CD4-positive, alpha-beta T cell treated with Interleukin-21 for 1 hour (primary cell): ENCODE results near the gene AGAP1.
"Not testable (repeated sequence)": the region's sequence is repeated elsewhere in the genome, so short reads cannot be mapped to it uniquely, and the experiment has no call there.

Experiments used
- DNase-seq: peaks from one replicate; pipeline ENCODE4 v3.0.0-alpha.2; 2020

AGAP1 gene

DNA sequence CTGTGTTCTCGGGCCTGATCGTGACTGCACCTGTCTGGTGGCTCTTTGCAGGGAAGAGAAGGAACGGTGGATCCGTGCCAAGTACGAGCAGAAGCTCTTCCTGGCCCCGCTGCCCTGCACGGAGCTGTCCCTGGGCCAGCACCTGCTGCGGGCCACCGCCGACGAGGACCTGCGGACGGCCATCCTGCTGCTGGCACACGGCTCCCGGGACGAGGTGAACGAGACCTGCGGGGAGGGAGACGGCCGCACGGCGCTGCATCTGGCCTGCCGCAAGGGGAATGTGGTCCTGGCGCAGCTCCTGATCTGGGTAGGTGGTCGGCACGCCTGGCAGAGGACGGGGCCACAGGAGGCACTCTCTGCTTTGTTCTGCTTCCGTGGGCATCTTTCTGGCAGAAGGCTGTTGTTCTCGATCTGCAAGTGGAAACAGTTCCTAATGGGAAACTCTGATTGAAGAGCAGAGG lies 626.3 kb downstream of the AGAP1 start:
- DNase-seq, result no peak

DNA sequence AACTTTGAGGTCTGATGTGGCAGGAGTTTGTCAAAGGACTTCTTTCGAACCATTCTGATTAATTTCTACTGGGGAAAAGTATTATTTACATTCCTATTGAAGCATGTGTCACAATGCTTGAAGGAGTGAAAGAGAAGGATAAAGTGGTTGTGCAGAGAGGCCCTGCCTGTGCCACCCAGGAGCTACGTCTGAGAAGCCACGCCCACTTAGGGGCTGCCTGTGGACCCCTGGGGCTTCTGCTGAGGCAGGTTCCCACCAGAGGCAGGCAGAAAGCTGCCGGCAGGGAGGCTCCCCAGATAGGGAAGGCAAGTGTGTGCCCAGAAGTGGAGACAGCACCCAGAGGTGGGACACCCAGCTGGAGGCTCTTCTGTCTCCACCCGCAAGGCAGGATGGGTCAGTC lies 627.0 kb downstream of the AGAP1 start:
- no peak for DNase-seq

DNA sequence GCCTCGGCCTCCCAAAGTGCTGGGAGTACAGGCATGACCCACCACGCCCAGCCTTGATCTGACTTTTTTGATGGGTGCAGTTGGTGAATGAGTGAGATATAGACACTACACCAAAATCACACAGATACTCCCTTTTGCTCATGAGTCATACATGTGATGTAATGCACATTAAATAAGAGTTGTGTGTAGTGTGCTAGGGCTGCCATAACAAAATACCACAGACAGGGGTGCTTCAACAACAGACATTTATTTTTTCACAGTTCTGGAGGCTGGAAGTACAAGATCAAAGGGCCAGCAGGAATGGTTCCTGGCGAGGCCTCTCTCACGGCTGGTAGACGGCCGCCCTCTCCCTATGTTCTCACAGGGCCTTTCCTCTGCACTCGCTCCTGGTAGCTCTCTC lies 627.7 kb downstream of the AGAP1 start:
- DNase-seq, result no peak

DNA sequence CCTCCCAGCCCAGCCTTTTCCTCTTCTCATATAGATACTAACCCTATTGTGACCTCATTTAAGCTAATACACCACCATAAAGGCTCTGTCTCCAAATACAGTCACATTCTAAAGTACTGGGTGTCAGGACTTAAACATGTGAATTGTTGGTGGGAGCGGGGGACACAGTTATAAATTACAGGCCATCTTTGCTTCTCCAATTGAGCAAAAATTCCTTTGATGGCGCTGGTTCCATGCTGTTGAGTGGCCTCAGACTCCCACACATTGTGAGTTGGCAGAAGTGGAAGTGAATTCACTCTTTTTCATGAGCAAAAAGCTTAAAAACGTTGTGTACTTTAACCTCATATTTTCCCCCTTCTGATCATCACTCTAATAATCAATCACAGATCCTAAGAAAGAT lies 628.4 kb downstream of the AGAP1 start:
- DNase-seq, result no peak

DNA sequence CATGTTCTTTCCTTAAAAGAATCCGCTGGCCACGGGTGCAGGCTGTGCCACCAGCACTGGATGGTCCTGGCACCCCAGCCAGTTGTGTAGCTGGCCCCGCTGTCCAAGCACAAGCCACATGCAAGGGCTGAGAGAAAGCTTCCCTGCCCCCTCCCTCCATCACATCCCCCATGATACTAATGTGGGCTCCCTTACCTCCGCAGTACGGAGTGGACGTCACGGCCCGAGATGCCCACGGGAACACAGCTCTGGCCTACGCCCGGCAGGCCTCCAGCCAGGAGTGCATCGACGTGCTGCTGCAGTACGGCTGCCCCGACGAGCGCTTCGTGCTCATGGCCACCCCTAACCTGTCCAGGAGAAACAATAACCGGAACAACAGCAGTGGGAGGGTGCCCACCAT lies 629.9 kb downstream of the AGAP1 start:
- no peak for DNase-seq

DNA sequence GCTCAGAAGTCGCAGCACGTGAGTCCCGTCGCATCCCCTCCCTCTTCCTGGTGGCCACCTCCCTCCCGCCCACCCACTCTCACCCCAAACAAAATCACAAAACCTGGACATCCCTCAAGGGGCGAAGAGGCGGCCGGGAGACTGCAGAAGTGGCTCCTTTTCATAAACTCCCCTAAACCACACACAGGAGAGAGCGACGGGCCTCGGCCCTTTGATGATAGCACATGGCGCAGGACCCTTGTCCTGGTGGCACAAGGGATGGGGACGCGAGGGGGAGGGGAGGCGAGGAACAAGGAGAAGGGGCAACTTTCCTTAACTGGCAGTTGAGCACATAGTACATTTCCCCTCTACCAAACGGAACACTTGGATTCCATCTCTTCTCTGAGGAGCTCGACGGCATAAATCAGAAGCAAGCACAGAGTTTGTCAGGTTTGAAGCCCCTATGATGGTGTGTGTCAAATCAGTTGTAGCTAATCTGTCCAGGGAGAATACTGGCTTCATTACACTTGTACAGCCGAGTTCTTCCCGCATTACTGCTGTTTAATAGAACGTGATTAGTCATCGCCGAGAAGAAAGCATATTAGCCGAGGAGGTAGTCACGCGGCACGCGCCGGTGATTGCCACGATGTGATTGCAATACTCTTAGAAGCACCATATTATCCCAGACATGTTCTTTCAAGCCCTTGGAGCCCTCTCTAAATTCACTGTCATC lies 630.5 kb downstream of the AGAP1 start:
- no peak for DNase-seq

DNA sequence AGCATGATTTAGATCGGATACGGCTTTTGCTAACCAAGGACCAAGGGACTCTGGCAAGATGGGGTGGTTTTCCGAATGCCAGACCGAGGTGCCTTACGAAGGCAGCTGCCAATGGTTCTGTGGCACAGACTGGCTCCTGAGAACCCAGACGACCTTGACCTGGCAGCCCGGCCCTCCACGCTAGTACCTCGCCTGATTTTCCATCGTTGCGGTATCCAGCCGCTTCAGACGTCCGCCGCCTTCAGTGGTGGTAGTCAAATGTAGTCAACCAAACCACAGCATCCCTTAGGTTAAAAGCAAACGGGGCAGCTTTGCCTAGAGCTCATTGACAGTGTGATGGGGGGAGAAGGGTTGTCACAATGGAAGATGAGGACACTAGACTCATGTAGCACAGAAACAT lies 631.7 kb downstream of the AGAP1 start:
- no peak for DNase-seq

DNA sequence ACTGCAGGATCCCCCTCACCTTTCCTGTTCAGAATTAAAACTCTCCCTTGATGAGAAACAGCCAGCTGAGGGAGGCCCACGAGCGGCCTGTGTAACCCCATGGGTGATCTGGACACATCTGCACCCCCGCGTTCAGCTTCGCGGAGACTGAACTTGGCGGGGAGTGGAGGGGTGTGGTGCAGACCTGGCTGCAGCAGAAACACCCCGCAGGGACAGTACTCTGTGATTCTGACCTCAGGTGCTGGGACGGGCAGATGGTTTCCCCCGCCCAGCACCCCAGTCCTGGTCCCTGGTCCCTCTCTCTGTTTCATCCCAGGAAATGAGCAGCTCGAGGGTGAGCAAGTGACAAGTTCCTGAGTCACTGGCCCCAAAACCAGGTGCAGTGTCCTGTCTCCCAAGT lies 633.2 kb downstream of the AGAP1 start:
- no peak for DNase-seq

DNA sequence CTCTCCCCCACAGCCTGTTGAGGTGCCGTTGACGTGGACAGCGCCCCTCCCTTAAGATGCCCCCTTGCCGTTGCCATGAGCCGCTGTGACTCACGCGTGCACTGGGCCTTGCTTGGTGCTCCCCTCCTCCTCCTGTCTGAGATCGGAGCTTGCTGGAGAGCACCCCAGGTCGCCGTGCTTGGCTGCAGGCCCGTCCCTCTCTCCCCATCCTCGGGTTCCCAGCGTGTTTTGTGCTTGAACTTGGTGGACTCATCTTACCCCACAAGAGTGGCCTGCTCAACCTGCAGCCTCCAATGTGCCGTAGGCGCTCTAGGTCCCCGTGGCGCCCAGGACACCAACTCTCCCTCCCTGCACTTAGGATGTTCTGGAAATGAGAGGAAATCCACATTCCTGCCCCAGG lies 634.5 kb downstream of the AGAP1 start:
- DNase-seq, result no peak

DNA sequence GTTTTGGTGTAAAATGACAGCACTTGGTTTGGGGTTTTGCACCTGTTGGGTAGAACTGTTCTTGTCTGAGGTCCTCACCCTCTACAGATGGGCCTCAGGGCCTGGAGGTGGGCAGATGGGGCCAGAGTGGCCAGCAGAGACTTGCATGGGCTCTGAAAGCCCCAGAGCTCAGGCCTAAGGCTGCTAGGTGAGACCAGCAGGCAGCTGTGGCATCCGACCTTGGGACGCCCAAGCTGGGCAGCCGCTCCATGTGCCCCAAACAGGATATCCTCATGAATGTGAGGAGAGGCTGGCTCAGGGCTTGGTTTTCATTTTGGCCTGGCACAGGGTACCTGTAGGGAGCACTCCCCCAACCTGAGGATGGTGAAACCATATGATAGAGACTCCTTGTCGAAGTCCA lies 636.1 kb downstream of the AGAP1 start:
- DNase-seq, result no peak

DNA sequence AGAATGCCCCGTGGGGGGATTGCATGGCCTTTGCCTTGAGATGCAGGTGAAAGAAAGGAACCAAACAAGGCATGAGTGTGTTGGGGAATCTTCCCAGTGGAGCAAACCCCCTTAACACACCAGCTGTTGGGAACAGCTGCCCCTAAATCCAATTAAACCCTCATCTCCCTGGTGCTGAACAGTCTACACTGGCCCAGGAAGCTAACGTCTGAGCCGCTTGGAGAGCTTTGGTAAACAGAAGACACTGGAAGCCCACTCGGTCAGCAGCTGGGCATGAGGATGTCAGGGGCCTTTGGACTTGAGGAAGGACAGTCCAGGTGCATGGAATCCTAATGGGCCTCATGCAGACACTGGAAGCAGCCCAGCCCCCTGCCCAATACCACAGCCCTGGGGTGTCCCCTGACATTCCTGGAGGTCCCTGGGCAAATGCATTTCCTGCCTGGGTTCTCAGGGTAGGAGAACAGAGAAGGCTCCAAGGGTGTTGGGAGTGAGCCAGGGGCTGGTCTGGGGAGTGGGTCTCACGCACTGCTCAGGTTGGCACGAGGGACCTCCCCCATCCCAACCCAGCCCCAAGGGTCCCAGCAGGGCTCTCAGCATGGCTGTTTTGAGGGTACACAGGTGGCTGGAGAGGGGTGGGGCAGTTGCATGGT lies 636.6 kb downstream of the AGAP1 start:
- DNase-seq, result no peak

DNA sequence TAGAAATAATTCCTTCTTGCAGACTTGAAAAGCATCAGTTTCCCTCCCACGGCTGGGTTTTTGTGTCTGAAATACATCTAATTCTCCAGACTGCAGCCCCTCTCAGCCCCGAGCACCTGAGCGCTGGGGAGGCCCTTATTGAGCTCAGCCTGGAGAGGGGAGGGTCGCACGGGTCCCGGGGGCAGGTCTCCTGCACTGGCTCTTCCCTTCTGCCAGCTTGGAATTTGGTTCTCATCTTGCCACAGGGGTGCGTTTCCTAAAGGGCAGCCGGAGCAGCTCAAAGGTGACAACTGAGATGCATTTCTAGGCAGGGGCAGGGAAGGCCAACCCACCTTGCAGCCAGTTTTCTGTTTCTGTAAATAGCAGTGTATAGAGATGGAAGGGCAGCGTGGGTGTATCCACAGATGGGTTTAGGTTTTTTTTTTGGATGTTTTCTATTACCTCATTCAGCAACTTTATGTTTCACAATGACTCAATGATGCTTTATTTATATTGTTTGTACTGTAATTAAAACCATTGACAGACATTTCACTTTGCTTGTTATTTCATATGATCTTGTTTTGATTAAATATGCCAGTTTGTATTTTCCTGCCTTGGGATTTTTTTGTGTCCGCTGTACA lies 637.3 kb downstream of the AGAP1 start:
- DNase-seq, result no peak

DNA sequence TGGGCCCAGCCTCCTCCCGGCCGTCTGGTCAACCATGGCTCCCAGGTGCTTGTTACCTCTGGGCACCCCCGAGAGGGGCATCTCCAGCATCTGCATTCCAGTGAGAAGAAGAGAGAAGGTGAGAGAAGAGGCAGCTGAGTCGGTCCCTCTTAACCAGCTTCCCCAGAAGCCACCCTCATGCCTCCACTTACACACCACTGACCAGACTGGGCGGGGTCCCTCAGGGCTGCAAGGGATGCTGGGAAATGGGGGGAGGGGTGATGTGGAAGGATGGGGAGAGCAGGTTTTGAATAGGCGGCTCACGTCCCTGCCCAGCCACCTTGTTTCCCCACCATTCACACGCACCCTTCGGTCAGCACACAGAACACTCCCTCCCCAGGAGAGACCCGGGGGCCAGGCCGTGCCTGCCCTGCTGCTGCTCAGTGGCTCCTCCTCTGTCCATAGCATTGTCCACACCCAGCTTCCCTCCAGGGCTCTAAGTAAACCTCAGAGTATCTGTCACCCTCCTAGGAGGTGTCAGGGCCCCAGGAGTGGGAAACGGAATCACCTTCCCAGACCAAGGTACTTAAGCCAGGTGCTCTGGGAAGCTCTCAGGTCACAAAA lies 639.7 kb downstream of the AGAP1 start:
- DNase-seq, result no peak

DNA sequence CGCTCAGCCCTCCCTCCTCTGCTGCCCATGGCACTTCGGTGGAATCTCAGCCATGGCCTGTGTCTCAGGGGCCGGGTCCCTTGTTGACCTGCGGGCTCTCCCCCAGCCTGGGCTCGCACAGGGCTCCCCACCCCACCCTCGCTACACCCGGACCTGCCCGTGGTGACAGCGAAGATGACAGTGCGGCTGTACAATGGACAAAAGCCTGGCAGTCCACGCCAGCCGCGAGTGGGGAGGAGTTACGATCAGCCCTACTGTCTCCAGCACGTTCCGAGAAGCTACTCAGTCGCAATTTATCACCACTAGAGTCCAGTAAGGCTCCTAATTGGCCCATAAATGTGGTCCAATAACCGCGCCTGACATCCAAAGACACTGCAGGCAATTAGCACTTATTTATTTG lies 642.7 kb downstream of the AGAP1 start:
- no peak for DNase-seq

DNA sequence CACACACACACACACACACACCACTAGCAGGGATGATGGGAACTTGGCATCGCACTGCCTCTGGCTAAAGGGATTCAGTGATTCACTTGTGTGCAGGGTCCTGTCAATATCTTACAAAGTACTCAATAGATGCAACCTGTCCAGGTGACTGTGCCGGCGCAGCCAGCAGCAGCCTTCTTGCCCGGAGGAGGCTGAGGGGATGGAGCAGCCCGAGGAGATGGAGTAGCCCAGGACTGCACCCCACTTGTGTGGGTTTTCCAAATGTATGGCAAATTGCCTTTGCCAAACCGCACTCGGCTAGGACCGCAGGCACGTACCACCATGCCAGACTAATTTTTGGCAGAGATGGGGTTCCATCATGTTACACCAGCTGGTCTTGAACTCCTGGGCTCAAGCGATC lies 643.2 kb downstream of the AGAP1 start:
- DNase-seq, result no peak

DNA sequence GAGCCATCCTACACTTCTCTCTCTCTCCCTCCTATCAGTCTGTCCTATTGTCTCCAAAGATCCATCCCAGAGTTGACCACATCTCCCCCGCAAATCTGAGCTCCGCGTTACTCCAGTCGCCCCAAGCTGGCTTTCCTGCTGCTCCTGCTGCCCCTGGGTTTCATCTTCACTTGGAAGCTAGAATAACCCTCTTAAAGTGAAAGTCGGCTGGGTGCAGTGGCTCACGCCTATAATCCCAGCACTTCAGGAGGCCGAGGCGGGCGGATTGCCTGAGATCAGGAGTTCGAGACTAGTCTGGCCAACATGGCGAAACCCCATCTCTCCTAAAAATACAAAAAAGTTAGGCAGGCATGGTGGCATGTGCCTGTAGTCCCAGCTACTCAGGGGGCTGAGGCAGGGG lies 647.8 kb downstream of the AGAP1 start:
- DNase-seq, result not testable (repeated sequence)

DNA sequence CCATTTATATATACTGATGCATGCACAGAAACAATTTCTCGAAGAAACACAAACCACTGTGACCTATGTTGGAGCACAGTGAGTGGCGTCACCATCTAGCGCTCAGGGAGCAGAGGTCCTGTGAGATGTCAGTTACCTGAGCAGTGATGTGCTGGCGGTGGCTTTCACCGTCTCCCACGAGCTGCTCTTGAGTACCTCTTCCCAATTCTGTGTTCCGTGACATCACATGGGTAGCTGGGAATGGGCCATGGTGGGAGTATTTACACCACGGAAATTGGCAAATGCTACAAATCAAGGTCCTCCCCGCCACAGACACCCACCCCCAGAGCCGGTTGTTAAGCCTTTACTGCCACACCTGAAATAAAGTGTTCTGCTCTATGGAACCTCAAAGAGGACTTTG lies 650.0 kb downstream of the AGAP1 start:
- no peak for DNase-seq

DNA sequence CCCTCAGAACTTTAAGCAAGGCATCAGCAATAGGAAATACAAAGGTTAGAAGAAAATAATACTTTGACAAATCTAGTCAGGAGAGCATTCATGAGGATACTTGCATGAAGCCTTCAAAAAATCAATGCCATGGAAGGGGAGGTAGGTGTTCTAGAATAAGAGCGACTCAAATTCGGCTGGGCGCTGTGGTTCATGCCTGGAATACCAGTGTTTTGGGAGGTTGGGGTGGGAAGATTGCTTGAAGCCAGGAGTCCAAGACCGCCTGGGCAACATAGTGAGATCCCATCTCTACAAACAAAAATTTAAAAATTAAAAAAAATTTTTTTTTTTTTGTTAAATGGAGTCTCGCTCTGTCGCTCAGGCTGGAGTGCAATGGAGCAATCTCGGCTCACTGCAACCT lies 652.6 kb downstream of the AGAP1 start:
- no peak for DNase-seq

DNA sequence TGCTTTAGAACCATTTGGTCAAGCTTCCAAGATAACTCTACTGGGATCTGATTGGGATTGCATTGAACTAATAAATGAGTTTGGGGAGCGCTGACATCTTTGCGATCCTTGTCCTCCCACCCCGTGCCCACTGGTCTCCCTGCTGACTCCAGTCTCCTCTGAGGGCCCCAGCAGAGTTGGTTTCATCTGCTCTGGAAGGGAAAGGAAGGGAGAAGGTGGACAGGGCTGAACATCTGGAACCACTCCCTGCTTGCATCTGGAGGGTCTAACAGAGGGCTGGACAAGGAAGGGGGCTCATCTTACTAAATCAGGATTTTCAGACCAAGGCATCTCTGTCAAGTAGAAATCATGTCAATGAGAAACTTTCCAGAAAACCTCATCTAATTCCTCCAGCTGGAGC lies 661.6 kb downstream of the AGAP1 start:
- no peak for DNase-seq

DNA sequence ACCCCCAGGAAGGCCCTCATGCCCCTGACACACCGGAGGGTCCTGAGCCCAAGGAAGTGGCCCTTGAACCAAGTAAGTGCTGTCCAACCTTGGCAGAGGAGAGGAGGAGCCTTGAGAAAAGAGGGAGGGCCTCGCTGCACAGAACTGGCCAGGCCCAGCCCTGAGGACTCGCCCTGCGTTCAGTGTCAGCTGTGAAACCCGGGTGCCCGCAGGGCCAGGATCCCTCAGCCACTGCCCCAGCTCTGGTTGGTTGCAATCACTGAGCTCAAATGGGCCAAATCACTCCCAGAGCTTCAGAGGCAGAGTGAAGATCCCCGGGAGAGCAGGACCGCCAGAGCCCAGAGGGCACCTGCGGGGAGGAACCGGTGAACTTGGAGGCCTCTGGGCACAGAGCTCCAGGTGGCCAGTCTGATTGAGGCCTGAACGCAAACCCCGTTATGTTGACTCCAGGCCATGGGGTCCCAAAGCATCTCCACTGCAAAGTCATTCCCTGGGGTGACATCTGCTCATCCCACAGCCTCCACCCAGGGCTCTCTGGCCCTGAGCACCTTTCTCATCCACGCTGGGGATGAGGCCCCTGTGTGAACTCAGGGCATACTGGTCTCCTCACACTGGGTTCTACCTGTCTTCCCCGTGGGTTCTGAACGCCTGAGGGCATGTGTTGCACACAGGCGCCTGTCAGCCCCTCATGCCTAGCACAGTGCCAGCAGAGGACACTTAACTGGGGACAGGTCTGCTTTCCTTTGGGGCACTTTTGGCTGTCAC lies 662.4 kb downstream of the AGAP1 start:
- no peak for DNase-seq

DNA sequence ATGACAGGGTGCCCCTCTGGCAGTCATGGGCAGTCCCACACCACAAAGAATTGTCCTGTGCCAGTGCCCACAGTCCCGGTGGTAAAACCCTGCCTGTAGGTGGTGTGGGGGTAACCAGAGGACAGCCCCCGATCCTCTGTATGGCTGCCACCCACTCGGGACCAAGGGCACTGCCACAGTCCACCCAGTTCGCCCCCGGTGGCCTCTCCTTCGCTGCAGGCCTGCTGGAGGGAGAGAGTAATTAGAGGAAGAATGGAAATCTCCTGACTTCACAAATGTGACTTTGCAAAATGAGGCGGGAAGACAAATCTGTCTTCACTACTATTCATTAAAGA lies 663.0 kb downstream of the AGAP1 start:
- DNase-seq, result no peak

DNA sequence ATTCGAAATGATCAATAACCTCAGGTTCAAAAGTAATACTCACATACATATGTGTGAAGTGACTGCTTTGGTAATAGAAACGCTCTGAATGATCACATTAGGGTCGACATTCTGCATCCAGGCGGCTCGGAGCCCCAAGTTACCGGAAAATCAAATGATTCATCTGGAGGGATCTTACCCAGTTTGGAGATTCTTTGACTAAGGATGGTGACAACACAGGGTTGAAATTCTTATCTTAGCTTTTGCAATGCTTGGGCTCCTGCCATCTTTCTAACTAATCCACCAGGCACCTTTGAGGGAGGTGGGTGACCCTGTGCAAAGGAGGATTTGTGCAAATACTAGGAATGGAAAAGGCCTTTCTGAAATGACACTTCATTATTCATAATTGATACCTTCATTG lies 663.5 kb downstream of the AGAP1 start:
- no peak for DNase-seq

DNA sequence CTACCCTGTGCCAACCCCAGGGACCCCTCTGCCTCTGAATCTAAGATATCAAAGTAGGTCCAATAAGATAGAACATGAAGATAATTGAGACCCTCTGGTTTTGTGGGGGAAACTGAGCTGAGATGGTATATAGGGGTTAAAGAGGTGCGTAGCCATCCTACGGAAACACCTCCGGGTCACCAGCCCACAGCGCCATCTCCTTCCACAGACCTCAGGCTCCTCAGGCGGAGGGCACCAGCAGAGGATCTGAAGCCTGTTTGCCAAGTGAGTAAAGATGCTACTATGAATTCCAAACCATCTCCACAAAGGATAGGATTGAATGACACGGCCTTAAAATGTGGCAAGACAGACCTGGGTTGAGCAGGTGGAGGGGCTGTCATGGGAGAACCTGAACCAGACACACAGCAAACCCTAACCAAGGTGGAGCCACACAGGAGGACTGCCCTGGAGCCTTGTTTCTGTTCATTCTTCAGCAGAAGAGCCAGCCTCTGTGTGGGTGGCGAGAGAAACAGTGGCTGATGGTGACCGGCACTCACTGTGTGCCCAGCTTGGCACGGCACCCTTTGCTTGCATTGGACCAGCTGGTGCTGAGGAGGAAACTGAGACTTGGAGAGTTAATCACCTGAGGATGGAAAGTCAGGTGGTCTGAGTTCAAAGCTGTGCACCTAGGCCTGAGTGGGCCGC lies 664.1 kb downstream of the AGAP1 start:
- no peak for DNase-seq
